Measurements from ENCODE around the gene LTA4H.

The LTA4H gene

DNA sequence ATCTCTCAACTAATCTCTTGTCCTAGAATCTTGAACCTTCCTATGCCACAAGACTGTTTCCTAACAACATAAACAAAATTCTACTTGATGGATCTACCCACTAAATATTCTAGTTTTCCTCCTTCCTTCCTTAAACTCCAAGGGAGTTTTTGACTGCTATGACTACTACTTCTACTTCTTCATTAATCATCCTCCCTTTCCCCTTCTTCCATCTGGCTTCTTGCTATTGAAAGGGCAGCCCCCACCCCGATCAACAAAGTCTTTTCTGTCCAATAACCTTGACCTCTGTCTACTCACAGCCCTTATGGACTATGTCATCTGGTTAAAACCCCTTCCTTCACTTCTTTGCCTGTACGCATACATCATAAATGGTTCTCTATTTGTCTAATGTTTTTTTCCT lies 5.6 kb downstream of the LTA4H start:
- no peak for TF ChIP-seq ZFX (IDR thresholded peaks at IDR 0.05)
- TF ChIP-seq, protein P1, sequence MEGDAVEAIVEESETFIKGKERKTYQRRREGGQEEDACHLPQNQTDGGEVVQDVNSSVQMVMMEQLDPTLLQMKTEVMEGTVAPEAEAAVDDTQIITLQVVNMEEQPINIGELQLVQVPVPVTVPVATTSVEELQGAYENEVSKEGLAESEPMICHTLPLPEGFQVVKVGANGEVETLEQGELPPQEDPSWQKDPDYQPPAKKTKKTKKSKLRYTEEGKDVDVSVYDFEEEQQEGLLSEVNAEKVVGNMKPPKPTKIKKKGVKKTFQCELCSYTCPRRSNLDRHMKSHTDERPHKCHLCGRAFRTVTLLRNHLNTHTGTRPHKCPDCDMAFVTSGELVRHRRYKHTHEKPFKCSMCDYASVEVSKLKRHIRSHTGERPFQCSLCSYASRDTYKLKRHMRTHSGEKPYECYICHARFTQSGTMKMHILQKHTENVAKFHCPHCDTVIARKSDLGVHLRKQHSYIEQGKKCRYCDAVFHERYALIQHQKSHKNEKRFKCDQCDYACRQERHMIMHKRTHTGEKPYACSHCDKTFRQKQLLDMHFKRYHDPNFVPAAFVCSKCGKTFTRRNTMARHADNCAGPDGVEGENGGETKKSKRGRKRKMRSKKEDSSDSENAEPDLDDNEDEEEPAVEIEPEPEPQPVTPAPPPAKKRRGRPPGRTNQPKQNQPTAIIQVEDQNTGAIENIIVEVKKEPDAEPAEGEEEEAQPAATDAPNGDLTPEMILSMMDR (conservative IDR thresholded peaks at IDR 0.05), result no peak
- no peak overlapping the region for H3K27ac ChIP-seq

DNA sequence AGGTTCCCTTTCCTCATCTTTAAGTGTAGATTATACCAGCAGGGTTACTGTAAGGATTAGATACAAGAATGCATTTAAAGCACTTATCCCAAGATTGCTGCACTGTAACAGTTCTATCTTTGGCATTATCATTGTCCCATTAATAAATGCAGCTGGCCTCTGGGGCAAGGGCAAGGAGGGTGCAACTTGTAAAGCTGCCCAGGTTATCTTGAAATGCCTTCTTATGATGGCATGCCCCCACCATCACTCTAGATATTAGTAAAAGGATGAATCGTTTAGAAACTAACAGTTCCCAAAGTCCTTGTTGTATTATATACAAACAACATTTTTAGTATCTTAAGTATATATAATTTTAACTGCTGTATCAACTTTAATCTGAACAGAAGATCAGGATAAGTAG lies 6.8 kb downstream of the LTA4H start:
- TF ChIP-seq ZFX (IDR thresholded peaks at IDR 0.05), result no peak
- TF ChIP-seq, protein P1 (conservative IDR thresholded peaks at IDR 0.05), result no peak
- no peak overlapping the region for H3K27ac ChIP-seq

DNA sequence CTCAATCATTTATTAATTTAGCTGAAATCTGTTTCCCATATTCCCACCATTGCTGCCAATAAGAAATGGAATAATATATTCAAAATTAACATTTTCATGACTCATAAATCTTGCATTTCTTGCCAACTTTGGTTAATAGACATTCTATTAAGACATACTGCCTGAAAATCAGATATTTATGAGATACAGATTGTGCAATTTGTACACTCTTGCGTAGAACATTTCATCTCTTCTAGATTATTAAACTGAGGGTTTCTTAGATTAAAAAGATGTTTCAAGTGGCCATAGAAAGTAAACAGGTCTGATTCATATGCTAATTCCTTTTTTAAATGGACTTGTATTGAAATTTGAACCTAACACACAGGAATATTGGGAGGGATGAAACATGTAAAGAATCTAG lies 9.1 kb downstream of the LTA4H start:
- H3K27ac ChIP-seq, result no peak overlapping the region
- TF ChIP-seq, protein P1 (conservative IDR thresholded peaks at IDR 0.05), result no peak
- TF ChIP-seq ZFX (IDR thresholded peaks at IDR 0.05), result no peak

DNA sequence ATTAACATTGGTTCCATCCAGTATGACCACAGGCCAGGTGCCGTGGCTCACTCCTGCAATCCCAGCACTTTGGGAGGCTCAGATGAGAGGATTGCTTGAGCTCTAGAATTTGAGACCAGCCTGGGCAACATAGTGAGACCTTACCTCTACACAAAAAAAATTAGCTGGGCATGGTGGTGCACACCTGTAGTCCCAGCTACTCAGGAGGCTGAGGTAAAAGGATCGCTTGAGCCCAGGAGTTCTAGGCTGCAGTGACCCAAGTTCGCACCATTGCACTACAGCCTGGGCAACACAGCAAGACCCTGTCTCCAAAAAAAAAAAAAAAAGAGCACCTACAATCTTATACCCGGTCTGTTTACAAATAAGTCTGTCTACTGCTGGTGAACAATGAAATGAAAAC lies 9.9 kb downstream of the LTA4H start:
- H3K27ac ChIP-seq, result no peak overlapping the region
- no peak for TF ChIP-seq ZFX (IDR thresholded peaks at IDR 0.05)
- TF ChIP-seq, protein P1 (conservative IDR thresholded peaks at IDR 0.05), result no peak

DNA sequence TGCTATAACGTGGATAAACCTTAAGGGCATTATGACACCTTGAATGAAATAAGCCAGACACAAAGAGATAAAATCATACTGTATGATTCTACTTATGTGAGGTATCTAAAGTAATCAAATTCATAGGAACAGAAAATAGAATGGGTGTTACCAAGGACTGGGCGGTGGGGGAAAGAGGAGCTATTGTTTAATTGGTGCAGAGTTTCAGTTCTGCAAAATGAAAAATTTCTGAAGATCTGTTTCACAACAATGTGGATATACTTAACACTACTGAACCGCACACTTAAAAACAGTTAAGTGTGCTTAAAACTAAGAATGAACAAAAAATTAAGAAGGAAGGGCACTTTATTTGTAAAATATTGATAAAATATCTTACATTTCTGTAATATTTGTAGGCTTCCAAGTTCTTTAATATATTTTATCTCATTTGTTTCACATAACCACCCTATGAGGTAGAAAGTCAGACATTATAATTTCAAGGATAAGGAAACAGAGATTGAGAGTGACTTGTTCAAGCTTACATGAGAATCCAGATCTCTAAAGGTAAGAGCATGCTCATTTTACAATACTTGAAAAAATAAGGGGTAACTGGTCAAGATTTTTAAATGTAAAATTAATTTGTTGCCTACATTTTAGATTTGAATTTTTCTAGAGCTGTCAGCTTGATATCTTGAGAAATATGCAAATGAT lies 14.9 kb downstream of the LTA4H start:
- H3K27ac ChIP-seq, result no peak overlapping the region
- TF ChIP-seq ZFX (IDR thresholded peaks at IDR 0.05), result no peak
- TF ChIP-seq, protein P1 (conservative IDR thresholded peaks at IDR 0.05), result no peak

DNA sequence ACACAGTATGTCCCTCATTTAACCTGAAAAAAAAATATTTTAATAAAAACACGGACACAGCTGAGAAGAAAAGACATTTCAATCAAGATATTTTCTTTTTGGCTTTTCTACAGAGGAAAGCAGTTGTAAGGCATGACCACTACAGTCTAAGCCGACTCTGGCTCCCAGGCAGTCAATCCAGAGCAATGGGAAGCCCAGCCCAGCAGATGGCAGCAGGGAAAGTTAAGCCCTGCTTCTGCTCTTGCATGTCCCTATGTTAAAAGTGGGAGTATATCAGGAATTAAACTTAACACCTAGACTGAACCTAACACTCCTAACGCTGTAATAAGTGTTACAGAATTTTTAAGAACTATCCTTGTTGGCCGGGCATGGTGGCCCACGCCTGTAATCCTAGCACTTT lies 19.7 kb downstream of the LTA4H start:
- TF ChIP-seq, protein P1 (conservative IDR thresholded peaks at IDR 0.05), result peak; percentile 48
- TF ChIP-seq ZFX (IDR thresholded peaks at IDR 0.05), result no peak
- no peak overlapping the region for H3K27ac ChIP-seq

DNA sequence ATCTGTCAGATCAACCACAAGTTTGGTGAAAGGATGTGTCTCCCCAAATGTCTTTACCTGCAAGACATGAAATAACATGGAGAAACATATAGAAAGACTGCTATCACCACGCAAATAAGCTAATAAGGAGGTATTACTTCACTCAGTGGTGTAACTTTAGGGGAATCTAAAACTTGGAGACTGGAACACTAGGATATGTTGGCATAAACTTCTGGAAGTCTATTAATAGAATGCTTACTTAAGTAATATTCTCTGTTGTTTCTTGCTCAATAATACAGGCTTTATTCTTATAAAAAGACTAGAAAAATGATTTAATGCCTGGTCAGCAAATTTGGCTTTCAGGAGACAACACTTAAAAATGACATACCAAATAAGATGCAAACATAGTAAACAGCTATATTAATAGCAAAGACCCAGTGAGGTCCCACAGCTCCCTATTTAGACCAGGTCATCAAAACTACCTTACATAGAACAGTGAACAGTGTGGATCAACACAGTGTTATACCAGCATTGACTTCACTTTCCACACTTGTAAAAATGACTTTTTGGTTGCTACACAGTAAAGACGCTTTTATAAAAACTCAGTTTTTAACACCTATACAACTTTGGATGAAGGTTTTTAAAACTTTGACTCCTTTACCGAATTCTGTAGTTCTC lies 20.3 kb downstream of the LTA4H start:
- no peak overlapping the region for H3K27ac ChIP-seq
- TF ChIP-seq, protein P1 (conservative IDR thresholded peaks at IDR 0.05), result no peak
- no peak for TF ChIP-seq ZFX (IDR thresholded peaks at IDR 0.05)
